SKM-1 (cell line): ENCODE results near the gene FOXI1.

Source experiments
- DNase-seq: peaks from one replicate; lab custom pipeline; 2025; ENCODE audit not compliant: unreplicated experiment; lab: John Stamatoyannopoulos, UW

FOXI1 gene

GRCh38 chr5:170149206-170149515, 43.5 kb downstream of the FOXI1 start:
- DNase-seq: no peak

GRCh38 chr5:170150713-170151096, 45.0 kb downstream of the FOXI1 start:
- no peak for DNase-seq

DNA sequence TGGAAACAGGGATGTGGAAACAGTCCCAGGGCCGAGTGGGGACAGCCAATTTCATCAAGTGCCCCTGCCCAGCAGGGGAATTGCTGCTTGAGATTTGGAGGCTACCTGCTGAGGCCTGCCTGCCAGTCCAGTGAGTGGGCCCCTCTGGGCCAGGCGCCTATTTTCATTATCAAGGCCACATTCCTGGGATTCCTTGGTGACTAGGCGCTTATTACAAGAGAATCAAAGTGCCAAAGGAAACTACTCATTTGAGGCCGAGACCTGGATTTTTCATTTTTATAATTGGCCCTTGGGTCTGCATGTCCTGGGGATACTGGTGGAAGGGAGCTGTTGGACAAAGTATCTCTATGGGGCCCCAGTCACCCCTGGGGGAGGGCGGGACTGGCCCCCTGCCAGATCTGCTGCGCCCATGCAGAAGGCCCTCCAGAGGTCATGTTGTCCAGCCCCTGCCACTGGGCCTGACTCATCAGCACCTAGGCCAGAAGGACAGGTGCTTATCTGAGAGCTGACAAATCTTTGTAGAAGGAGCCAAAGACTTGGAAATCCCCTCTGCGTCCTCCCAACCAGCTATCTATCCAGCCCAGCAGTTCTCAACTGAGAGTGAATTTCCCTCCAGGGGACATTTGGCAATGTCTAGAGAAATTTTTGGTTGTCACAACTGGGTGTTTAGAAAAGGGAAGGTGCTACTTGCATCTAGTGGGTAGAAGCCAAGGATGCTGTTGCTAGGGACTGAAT, 45.6 kb downstream of the FOXI1 start:
- DNase-seq: no peak

DNA sequence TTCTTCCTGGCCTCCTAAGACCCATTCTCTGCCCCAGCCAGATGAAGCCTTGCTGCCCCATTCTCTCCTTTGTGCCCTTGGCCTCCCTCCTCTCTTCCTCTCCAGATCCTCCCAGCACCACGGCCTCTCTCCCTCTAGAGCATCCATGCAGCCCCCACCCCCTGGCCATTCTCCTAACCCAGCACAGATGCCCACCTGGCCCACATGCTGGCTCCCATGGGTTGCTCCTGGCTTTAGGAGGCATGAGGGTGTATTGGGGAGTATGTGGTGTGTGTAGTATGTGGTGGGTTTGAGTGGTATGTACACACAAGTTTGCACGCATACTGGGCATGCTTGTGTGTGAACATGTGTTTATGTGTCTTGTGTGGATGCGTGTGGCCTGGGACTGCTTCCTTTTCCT, 47.1 kb downstream of the FOXI1 start:
- no peak for DNase-seq

DNA sequence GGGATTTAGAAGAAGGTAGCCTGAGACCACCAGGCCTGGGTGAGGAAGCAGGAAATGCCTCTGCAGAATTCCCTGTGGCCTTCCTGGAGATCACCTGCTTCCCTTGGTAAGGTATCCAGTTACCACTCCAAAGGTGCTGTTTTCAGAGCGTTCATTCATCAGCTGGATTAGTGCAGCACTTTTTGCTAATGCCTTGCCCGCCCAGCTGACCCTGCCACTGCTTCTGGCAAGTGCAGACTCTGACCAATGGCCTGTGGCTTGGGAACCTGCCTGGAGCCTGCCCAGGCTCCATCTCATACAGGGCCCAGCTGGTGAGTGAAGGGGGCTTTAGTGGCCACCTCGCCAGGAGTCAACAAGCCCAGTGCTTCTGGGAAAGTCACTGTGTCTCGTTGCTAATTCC, 48.6 kb downstream of the FOXI1 start:
- DNase-seq: no peak

DNA sequence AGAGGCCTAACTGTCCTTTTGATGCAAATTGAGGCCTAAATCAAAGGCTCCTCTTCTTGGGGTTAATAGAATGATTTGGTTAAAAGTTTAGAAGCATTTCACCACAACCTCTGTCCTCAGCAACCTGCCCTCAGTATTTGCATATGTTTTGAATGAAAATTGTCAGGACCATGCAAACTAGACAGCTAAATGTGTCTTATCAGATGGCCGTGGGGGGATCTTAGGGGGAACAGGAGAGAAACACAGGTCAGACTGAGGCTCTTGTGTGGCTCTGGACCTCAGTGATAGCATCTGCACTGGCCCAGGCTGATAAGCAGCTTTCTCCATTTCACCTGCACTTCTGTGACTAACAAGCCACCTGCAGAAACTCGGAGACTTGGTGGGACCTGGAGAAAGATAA, 49.0 kb downstream of the FOXI1 start:
- DNase-seq: no peak

DNA sequence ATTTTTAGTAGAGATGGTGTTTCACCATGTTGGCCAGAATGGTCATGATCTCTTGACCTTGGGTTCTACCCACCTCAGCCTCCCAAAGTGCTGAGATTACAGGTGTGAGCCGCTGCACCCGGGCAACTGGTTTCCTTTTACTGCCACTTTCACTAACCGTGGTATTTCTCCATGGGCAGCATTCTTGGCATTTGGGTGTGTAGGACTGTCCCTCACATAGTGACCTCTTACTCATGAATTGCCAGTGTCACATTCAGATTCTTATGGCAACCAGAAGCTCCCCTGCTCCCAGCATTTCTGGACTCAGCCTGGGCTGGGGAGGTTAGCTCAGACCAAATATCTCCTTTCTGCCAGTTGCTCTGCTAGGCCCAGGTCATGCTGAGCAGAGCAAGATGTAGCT, 50.1 kb downstream of the FOXI1 start:
- DNase-seq: no peak

- no peak for DNase-seq
Observed at GRCh38 chr5:170159101-170159698, 53.5 kb downstream of the FOXI1 start.
